ENCODE measurements around the gene NFYC. TPM values are rescaled to one million over a fixed set of nuclear protein-coding genes. Genes with fewer than 3 reads are reported as not detected.

Gene NFYC
- total RNA-seq, 1 experiment from 2014 or later: 45.8 TPM

DNA sequence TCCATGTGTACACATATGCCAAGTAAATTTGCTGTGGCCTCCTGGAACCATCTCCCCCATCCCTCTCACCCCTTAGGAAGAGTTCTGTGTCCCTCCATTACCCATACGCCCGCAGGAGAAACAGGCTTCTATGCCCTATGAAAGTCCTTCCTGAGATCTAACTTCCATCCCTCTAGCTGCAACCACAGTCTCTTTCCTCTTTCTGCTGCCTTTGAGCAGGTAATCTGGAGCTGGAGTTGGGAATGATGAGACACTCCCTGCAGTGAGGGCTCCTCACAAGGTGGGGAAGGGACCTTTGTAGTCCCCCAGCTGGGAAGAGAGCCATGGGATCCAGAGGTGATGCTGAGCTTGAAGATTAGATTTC is 90.1 kb downstream of the NFYC start:
- no peak for DNase-seq (ENCODE audit: low spot score)

DNA sequence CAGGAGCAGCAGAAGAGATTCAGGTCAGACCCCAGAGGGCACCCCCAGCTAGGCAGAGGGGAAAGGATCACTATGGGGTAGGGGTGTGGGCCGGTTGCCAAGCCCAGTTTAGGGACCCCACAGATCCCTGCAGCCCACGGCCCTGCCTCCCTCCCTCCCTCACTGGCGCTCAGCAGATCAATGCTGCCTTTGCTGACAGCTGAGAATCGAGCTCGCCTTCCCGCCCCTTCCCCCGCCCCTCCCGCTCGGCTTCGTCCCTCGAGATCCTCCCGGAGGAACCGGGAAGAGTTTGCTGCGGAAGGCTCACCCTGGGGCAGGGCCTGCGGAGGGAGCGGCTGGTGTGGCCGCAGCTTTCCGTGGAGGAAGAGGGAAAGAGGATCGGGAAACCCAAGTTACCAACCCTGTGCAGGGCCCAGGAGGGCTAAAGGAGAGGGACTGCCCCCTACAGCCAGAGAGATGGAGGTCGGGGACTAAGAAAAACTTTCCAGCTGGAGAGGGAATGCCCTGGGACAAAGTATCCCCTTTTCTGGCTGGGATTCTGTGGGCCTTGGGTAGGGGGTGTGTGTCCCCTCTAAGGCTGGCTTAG is 91.0 kb downstream of the NFYC start:
- no peak for DNase-seq (ENCODE audit: low spot score)

DNA sequence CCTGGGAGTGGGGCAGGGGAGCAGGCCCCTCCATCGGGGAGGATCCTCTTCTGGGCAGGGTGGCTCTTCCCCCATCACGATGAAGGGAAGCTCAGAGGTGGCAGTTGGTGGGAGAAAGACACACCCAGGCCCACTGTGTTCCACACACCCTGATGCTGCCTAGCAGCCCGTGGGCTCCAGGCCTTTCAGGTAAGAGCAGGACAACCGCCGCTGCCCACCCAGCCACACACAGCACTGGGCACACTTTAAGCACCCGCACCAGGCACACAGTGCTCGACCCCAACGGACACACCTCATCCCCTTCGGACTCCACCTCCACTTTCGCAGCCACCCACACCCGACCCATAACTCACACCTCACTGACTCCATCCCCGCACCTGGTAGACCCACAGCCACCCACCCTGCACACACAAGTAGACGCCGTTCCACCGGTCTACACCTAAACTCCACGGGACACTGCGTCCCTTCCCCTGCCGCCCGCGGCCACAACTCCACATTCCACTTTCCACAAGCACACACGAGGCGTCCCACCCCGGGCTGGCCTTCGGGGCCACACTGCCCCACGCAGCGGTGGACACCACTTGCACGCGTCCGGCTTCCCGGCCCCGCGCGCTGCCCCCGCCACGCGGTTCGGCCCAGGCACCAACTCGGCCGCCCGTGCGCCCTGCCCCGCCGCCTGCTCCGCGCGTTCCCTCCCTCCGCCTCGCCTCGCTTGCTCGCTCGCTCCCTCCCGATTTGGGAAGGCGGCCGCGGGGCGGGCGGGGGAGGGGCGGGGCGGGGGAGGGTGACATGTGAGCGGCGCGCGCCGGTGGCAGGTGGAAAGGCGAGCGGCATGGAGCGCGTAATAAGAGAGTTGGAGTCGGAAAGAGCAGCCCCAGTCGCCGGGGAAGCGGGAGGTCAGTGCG is 91.7 kb downstream of the NFYC start, which contains the start of gene KCNQ4:
TSS of gene KCNQ4 (plus strand) at position 787 of the 905 bp plus-strand sequence. CDS start 307 bp downstream, outside the sequence.
- DNase-seq (ENCODE audit: low spot score): no peak

DNA sequence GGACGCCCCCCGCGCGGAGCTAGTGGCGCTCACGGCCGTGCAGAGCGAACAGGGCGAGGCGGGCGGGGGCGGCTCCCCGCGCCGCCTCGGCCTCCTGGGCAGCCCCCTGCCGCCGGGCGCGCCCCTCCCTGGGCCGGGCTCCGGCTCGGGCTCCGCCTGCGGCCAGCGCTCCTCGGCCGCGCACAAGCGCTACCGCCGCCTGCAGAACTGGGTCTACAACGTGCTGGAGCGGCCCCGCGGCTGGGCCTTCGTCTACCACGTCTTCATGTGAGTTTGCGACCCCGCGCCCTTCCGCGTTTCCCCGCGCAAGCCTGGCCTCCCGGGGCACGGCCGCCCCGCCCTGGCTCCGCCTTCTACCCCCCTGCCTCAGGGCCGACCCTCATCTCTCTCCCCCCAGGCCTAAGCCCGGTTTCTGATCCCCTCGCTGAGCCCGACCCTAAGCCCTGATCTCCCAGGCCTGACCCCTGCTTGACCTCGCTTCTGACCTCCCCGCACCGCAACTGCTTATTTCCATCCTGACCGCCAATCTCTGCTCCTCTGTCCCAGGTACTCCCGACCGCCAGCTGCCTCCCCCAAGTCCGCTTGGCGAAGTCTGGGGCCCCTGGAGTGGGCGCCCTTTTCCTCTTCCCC is 92.8 kb downstream of the NFYC start:
- no peak for DNase-seq (ENCODE audit: low spot score)

DNA sequence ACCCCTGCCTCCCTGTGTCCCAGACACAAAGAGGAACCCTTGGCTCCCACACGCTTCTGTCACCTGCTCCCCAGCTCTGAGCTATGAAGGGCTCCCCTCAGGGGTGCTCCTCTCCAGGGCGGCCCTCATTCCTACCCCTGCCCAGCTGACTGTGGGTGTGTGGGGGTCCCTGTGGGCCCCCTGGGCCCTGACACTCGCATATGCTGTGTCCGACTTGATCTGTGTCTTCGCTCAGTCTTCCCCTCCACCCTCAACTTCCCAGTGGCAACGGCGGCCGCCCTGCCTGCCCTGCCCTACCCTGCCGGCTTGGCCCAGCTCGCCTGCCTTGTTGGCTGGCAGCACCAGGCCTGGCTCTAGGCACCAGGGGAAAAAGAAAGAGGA is 93.3 kb downstream of the NFYC start:
- no peak for DNase-seq (ENCODE audit: low spot score)

DNA sequence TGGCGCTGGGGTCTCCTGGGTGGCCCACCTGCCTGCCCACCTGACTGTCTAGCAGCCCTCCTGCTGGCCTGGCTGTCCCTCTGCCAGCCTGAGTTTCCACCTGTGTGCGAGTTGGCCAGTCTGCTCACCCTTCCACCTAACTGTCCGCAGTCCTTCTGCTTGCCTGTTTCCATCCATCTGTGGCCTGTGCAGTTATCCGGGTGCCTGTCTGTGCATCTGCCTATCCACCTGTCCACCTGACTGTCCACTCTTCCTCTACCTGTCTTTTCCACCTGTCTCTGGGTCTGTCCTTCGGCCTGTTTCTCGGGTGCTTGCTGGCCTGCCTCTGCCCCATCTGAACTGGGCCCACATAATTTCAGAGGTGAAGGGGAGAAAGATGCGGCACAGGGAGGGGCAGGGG is 93.9 kb downstream of the NFYC start:
- DNase-seq (ENCODE audit: low spot score): no peak

DNA sequence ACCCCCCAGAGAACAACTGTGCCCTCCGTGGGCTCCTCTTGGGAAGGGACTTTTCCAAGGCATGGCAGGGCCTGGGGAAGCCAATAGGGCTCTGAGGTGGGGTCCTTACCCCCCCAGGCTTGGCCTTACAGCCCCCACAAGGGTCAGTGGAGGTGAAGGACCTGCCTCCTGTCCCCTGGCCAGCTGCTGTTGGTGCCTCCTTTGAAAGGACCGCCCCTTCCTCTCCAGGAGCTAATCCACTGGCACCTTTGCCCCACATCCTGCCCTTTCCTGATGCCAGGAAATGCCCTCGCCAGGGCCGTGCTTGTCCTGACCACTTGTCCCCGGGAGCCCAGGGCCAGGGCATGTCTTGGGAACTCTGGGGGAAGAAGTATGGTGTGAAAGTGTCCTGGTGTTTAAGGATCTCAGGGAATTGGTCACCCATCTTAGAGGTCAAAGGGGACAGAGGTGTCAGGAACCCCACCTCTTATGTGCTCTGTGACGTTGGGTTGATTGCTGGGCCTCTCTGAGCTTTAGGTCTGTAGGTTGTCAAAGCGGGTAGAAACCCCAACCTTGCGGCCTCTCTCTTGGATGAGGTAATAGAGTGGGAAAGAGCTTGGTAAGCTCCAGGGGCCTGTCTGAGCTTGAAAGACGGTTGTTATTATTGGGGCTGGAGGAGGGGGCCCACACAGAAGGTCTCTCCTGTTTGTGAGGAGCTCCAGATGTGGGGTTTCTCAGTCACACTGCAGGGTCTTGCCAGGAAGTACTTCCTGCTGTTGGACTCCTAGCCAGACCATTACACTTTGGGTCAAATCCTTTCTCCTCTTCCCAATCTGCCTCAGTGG is 94.9 kb downstream of the NFYC start:
- DNase-seq (ENCODE audit: low spot score): no peak

DNA sequence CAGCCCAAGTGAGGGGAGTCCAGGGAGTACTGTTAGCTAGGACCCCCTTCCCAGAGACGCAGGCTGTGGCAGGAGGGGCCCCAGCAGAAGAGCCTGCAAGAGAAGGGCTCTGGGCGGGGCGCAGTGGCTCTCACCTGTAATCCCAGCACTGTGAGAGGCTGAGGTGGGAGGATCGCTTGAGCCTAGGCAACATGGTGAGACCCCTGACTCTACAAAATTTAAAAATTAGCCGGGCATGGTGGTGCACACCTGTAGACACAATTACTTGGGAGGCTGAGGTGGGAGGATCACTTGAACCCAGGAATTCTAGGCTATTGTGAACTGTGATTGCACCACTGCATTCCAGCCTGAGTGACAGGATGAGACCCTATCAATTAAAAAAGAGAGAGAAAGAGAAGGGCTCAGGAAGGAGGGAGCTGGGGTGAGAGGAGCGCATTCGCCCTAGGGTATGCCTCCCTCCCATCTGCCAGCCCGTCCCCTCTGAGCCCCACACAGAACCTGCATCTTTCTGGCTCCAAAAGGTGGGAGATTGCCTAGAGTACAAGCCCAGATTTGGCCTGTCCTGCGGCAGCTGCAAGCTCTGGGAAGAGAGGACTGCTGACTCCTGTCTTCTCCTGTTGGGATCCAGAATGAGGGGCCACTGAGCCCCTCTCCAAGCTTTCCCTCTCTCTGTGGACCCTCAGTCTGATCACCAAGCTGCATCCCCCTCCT is 95.6 kb downstream of the NFYC start:
- DNase-seq (ENCODE audit: low spot score): no peak

DNA sequence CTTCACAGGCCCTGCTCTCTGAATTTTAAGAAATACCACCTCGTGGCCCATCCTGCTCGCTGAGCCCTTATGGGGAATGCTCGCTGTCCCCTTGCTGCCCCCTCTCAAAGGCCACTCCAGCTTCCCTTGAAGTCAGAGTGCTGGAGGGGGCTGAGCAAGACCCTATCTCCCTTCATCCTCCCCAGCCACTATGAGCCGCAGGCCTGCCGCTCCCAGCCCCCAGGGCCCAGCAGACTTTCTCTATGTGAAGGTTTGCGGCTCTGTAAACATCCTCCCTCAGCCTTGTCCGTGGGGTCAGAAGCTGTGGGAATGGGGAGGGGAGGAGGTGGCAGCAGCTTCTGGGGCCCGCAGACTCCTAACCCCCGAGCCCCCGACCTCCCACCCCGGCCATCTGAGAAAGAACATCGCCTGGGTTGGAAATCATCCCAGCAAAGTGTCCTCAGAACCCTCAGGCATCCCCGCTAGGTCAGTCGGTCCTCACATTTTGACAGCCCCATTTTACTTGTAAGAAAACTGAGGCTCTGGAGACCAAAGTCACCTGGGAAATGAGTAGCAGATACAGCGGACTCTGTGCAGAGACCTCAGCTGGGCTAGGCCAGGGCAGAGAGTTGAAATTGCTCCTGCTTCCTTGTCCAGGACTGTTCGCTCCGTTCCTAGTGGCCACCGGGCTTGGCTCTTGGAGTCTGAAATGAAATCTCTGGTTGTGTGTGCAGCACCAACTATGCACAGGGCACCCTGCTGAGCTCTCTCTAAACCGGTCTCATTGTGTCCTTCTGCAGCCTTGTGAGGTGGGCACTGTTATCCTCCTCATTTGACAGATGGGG is 96.4 kb downstream of the NFYC start:
- no peak for DNase-seq (ENCODE audit: low spot score)

DNA sequence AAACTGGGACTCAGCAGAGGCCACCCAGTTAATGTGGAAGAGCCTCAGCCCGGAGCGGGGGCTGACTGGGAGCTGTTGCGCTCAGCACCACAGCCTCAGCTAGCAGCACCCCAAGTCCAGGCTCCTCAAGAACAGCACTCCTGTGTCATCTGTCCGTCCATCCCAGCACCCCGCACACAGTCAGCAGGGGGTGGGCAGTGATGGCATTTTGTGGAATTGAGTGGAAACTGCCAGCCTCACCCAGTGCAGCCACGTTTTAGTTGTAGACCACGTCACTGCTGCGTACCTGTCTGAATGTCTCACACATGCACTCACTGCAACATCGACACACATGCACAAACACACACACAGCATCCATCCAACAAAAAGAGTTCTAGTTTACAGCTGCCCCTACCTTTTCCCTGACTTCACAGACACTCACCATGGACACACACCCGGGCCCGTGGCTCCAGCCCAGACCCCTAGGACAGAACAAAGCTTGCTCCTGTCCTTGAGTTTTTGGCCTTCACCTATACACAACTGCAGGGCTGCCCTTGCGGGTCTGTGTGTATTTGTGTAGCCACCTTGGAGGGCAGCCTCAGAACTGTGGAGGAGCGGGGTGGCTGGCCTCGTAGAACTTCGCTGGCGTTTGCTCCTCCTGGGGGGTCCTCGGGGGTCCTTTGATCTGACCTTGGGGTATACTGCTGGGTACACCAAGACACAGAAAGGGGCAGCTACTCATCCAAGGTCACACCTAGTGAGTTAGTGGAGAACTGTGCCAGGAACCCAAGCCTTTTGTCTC is 97.2 kb downstream of the NFYC start:
- DNase-seq (ENCODE audit: low spot score): no peak

DNA sequence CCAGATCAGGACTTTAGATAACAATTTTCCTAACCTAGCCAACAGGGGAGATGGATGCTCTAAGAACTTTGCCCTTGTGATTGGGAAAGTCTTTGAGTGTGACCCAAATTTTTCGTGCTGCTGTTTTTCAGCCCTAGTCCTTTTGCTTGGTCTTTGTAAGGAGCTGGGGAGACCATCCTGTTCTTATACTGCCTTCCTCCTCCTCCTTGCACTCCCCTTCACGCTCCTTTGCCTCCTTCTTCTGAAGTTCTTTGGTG is 97.8 kb downstream of the NFYC start:
- DNase-seq (ENCODE audit: low spot score): no peak

DNA sequence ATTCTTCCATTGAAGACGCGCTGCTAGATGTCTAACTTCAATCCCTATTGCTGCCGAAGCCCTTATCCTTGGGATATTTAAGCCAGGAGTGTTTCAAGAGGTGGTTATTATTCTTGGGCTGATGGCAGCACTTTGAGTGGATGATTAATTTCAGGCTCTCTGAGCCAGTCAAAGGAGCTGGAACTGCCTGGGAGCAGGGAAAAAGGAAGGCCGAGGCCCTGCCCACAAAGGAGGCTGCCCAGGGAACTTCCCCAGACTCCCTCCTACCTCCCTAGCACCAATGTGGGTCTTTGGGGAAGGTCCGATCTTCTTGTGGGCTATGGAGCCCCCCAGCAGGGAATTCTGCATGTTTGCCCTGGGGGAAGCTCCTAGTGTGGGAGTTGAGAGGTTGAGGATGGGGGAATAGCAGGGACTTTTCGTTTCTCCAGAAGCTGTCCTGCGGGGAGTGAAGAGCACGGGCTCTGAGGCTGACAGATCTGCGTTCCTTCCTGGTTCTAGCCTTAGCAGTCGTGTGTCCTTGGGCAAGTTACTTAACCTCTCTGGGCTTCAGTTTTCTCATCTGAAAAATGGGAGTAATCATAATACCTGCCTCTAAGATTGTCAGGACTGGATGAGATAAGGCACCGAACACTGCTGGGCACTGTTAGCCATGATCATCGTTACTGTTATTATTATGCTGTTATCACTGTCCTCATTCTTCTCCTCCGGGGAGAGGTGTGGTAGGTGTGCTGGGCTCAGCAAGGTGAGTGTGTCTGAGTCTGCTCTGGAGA is 98.3 kb downstream of the NFYC start:
- DNase-seq (ENCODE audit: low spot score): no peak

DNA sequence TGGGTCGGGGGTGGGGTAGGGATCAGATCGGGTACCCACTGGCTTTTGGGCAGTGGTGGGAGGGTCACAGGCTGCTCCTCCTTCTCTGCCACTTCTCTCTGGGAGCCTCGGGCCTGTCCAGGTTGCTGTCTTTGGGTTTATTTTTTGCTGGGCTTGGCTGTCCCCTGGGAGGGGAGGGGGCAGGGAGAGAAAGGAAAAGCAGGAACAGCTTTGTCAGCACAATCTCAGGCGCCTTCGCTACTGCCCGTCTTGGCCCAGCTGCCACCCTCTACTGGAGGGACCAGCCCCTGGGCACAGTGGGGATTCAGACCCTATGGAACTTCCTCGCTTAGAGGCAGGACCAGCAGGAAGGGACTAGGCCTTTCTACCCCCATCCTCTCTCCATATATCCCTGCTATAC is 100.5 kb downstream of the NFYC start:
- DNase-seq (ENCODE audit: low spot score): no peak

DNA sequence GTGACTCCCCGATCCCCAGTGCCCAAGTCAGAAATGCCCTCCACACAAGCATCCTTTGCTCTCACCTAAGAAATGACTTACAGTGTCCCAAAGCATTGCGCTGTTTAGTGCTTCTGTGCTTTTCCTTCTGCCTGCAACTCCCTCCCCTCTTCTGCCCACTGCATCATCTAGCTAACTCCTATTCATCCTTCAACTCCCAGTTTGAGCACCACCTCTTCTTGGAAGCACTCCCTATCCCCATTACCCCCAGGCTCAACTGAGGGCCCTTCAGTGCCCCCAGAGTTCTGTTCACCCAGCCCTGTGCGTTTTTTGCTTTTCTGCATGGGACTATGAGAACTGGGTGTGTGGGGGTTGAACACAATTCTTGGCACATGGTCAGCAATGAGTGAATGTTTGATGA is 102.1 kb downstream of the NFYC start:
- DNase-seq (ENCODE audit: low spot score): no peak

DNA sequence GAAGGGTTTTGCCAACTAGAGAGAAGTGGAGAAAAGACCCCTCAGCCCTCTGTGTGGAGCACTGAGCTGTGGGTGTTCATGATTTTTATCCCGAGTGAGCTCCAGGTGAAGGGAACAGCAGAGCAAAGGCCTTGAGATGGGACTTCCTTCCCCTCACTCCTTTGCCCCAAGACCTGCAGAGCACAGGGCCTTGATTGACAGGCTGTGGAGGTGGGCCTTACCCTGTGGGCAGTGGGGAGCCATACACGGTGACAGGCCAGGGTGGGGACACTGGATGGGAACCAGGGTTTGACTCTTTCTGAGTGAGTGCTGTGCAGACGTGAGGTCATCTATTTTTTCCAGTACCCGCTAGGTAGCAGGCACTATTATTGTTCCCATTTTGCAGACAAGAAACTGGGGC is 102.5 kb downstream of the NFYC start:
- DNase-seq (ENCODE audit: low spot score): no peak

DNA sequence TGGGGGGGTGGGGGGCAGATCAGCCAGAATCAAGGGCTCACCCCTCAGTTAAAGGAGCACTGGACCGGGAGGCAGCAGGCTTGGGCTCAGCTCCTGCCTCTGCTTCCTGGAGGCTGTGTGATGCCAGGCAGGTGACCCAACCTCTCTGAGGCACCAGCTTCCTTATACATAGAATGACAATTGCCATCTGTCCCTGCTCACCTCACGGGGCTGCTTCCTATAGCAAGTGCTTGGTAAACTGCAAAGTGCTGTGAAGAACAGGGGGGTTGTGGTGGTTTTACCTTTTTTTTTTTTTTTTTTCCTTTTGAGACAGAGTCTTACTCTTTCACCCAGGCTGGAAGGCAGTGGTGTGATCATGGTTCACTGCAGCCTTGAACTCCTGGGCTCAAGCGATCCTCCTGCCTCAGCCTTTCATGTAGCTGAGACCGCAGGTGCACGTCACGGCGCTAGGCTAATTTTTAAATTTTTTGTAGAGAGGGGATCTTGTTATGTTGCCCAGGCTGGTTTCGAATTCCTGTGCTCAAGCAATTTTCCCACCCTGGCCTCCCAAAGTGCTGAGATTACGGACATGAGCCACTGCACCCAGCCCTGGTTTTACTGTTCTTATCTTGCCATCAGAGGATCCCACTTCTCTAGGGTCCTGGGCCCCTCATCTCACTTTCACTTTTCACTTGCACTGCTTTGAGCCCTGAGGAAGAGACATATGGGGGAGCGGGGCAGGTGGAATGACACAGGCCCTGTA is 103.6 kb downstream of the NFYC start:
- DNase-seq (ENCODE audit: low spot score): no peak

DNA sequence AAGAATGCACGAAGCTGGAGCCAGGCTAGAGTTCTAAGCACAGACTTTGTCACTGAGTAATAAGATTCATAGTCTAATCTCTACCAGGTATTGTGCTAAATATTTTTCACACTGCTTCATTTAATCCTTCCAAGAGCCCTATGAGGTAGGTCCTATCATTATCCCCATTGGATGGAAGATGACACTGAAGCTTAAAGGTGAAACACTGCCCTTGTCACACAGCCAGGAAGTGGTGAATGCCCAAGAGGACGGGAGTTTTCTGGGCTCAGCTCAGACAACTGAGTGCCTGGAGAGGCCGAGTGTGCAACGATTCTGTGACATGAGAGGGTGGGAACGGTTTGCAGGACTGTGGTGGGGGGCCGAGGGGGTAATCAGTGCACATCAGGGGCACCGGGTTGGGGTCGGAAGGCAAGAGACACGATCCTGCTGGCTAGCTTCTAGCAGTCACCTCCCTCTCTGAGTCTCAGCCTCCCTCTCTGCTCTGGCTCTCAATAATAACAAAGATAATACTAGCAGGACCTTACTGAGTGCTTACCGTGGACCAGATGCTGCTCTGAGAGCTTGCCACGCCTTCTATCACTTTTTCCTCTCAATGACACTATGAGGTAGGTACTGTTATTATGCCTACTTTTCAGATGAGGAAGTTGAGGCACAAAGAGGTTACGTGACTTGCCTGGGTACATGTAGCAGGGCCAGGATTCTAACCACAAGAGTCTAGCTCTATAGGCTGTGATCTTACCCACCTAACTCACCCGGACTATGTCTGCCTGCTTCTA is 104.5 kb downstream of the NFYC start:
- no peak for DNase-seq (ENCODE audit: low spot score)

All from H4 (cell line).